Measurements from ENCODE around the gene F13A1.

Gene F13A1

DNA sequence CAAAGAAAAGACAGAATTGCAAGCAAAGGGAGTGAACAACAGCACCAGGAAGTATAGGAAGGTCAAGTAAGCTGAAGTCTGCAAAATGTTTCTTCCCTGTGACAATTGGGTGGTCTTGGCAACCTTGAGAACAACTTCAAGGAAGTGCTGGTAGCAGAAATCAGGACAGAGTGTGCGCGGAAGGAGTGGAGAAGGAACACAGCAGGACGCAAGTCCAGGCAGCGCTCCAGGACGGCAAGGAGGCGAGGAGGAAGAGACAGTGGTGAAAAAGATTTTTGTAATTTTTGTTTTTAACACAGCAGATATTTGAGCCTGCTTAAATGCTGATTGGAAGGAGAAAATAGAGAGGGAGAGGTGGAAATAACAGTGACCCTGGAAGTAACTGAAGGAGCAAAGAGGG lies 141.7 kb downstream of the F13A1 start:
- DNase-seq (ENCODE audit: low spot score in 2 of 2) = no peak
- H3K4me1 ChIP-seq = no peaks in the 10 kb centered on the region
- H3K4me3 ChIP-seq = no peak overlapping the region
- no peaks in the 10 kb centered on the region for H3K27me3 ChIP-seq (ENCODE audit: low read depth)
- no peaks in the 10 kb centered on the region for H3K9me3 ChIP-seq
- no peaks in the 10 kb centered on the region for H3K36me3 ChIP-seq (replicated peaks)
- in situ Hi-C loops (cut with MboI; ENCODE audit: low sequenced_read_pairs) = no loop called here

DNA sequence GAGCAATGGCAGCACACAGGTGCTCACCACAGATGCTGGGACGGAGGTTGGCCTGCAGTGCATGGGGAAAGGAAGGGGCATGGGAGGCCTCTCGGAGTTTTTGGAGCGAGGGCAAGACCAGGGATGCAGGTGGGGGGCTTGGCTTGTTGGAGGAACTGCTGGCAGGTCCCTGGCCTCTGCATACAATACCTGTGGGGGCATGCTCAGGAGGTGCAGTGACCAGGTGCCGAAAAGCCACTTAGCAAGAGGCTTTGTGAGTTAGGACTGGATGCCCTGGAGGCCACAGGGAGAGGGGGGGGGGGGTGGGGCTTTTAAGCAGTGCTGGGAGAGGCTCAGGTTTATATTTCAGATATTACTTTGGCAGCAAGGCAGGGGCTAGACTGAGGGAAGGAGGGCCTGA lies 142.7 kb downstream of the F13A1 start:
- no peak for DNase-seq (ENCODE audit: low spot score in 2 of 2)
- no peak overlapping the region for H3K4me3 ChIP-seq
- no peaks in the 10 kb centered on the region for H3K36me3 ChIP-seq (replicated peaks)
- H3K27me3 ChIP-seq (ENCODE audit: low read depth) = no peaks in the 10 kb centered on the region
- in situ Hi-C loops (cut with MboI; ENCODE audit: low sequenced_read_pairs) = no loop called here
- no peaks in the 10 kb centered on the region for H3K9me3 ChIP-seq
- H3K4me1 ChIP-seq = no peaks in the 10 kb centered on the region

DNA sequence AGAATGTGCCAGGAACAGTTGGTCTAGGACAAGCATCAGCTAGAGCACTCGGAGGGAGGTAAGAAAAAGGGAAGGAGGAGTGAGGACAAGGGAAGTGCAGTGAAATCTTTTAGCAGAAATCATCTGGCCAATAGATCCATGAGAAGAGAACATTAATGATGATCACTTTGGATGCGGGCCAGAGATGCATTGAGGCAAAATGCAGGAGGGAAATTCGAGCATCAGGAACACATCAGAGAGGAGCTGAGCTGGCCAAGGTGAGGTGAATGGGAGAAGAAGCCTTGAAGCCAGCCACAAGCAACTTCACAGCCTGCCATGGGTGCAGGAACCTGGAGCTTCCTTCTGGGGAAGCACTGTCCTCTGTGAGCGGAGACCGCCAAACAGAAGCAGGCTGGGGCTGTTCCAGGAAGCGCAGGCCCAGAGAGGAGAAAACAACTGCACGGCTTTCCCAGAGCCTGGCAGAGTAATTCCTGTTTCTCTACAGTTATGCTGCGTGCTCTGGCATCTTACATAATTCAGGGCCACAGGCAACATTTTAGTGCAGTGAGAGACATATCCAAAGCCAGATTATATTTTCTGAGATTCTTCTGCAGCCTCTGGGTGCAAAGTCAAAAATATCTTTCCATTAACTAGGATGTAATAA lies 143.8 kb downstream of the F13A1 start:
- H3K36me3 ChIP-seq (replicated peaks) = no peaks in the 10 kb centered on the region
- no peaks in the 10 kb centered on the region for H3K27me3 ChIP-seq (ENCODE audit: low read depth)
- in situ Hi-C loops (cut with MboI; ENCODE audit: low sequenced_read_pairs) = no loop called here
- no peak overlapping the region for H3K4me3 ChIP-seq
- DNase-seq (ENCODE audit: low spot score in 2 of 2) = no peak
- H3K4me1 ChIP-seq = no peaks in the 10 kb centered on the region
- H3K9me3 ChIP-seq = no peaks in the 10 kb centered on the region

GRCh38 chr6:6176127-6176526 lies 144.3 kb downstream of the F13A1 start:
- H3K36me3 ChIP-seq (replicated peaks) = no peaks in the 10 kb centered on the region
- no peaks in the 10 kb centered on the region for H3K9me3 ChIP-seq
- H3K4me1 ChIP-seq = no peaks in the 10 kb centered on the region
- no peaks in the 10 kb centered on the region for H3K27me3 ChIP-seq (ENCODE audit: low read depth)
- no peak overlapping the region for H3K4me3 ChIP-seq
- no peak for DNase-seq (ENCODE audit: low spot score in 2 of 2)
- in situ Hi-C loops (cut with MboI; ENCODE audit: low sequenced_read_pairs) = no loop called here

DNA sequence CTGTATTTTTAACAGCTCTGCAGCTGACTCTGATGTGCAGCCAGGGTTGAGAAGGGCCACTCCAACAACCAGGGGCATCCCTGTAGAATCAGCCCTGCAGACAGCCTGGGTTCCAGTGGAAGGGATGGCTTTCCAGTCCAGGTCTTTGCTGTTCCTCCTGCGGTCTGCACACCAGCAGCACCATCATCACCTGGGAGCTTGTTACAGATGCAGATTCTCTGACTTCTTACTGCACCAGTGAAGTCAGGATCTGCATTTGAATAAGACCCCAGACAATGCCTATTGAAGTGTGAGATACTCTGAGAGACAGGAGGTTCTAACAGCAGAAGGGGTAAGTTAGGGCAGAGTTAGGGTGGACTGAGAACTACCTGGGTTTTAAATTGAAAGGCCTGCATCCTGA lies 151.3 kb downstream of the F13A1 start:
- Histone ChIP-seq H3K4me1 (no peaks in the 10 kb centered on the region), H3K36me3 (replicated peaks) (no peaks in the 10 kb centered on the region), H3K27me3 (ENCODE audit: low read depth) (no peaks in the 10 kb centered on the region), H3K9me3 (no peaks in the 10 kb centered on the region), H3K4me3 (no peak overlapping the region)
- DNase-seq (ENCODE audit: low spot score in 2 of 2) = no peak
- in situ Hi-C loops (cut with MboI; ENCODE audit: low sequenced_read_pairs) = no loop called here

GRCh38 chr6:6166064-6166463 lies 154.4 kb downstream of the F13A1 start:
- H3K36me3 ChIP-seq (replicated peaks) = no peaks in the 10 kb centered on the region
- H3K4me3 ChIP-seq = no peak overlapping the region
- H3K9me3 ChIP-seq = no peaks in the 10 kb centered on the region
- H3K4me1 ChIP-seq = no peaks in the 10 kb centered on the region
- in situ Hi-C loops (cut with MboI; ENCODE audit: low sequenced_read_pairs) = no loop called here
- no peaks in the 10 kb centered on the region for H3K27me3 ChIP-seq (ENCODE audit: low read depth)
- no peak for DNase-seq (ENCODE audit: low spot score in 2 of 2)

- no peaks in the 10 kb centered on the region for H3K4me1 ChIP-seq
- no peak for DNase-seq (ENCODE audit: low spot score in 2 of 2)
- no peak overlapping the region for H3K4me3 ChIP-seq
- no peaks in the 10 kb centered on the region for H3K36me3 ChIP-seq (replicated peaks)
- in situ Hi-C loops (cut with MboI; ENCODE audit: low sequenced_read_pairs) = no loop called here
- no peaks in the 10 kb centered on the region for H3K9me3 ChIP-seq
- H3K27me3 ChIP-seq (ENCODE audit: low read depth) = no peaks in the 10 kb centered on the region
Measured at GRCh38 chr6:6164367-6164766, 156.1 kb downstream of the F13A1 start.

GRCh38 chr6:6154335-6154734 lies 166.1 kb downstream of the F13A1 start:
- in situ Hi-C loops (cut with MboI; ENCODE audit: low sequenced_read_pairs) = no loop called here
- Histone ChIP-seq H3K4me3 (no peak overlapping the region), H3K27me3 (ENCODE audit: low read depth) (no peaks in the 10 kb centered on the region), H3K36me3 (replicated peaks) (no peaks in the 10 kb centered on the region), H3K9me3 (no peaks in the 10 kb centered on the region), H3K4me1 (no peaks in the 10 kb centered on the region)
- DNase-seq (ENCODE audit: low spot score in 2 of 2) = no peak

- no peaks in the 10 kb centered on the region for H3K36me3 ChIP-seq (replicated peaks)
- no peak overlapping the region for H3K4me3 ChIP-seq
- no peaks in the 10 kb centered on the region for H3K27me3 ChIP-seq (ENCODE audit: low read depth)
- H3K4me1 ChIP-seq = no peaks in the 10 kb centered on the region
- in situ Hi-C loops (cut with MboI; ENCODE audit: low sequenced_read_pairs) = no loop called here
- no peaks in the 10 kb centered on the region for H3K9me3 ChIP-seq
- no peak for DNase-seq (ENCODE audit: low spot score in 2 of 2)
Measured at GRCh38 chr6:6152060-6152459, 168.4 kb downstream of the F13A1 start.

DNA sequence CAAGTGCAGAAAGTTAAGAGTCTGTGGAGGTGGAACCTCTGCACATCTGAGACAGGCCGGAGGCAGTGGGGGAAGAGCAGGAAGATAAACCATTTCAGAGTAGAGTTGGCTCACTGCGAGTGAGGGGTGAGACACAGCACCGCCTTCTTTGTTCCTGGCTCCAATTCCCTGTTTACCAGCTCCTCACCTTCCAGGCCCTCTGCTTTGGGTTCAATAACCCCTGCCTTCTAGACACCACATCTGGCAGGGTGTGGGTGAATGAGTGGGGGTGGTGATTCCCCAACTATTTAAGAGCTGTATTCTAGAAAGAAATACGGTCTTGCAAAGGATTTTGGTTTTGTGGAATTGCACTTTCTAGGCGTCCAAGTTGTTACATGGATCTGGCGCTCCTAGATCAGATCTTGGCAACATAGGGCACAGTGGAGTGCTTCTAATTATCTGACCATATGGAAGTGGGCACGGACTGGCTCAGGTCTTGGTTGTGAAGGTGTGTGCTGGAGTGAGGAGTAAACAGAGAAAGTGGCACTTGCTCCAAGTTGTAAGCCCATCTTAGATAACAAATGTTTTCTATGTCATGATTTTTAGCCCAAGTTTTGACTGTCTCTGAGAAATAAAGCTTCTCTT lies 172.2 kb downstream of the F13A1 start:
- in situ Hi-C loops (cut with MboI; ENCODE audit: low sequenced_read_pairs) = no loop called here
- no peak overlapping the region for H3K4me3 ChIP-seq
- H3K9me3 ChIP-seq = no peaks in the 10 kb centered on the region
- H3K36me3 ChIP-seq (replicated peaks) = no peaks in the 10 kb centered on the region
- no peaks in the 10 kb centered on the region for H3K27me3 ChIP-seq (ENCODE audit: low read depth)
- H3K4me1 ChIP-seq = no peaks in the 10 kb centered on the region
- DNase-seq (ENCODE audit: low spot score in 2 of 2) = no peak

GRCh38 chr6:6131492-6132109 lies 188.9 kb downstream of the F13A1 start:
- DNase-seq (ENCODE audit: low spot score in 2 of 2) = peak in 1 of 2 experiments; percentile 47
- in situ Hi-C loops (cut with MboI; ENCODE audit: low sequenced_read_pairs) = no loop called here

DNA sequence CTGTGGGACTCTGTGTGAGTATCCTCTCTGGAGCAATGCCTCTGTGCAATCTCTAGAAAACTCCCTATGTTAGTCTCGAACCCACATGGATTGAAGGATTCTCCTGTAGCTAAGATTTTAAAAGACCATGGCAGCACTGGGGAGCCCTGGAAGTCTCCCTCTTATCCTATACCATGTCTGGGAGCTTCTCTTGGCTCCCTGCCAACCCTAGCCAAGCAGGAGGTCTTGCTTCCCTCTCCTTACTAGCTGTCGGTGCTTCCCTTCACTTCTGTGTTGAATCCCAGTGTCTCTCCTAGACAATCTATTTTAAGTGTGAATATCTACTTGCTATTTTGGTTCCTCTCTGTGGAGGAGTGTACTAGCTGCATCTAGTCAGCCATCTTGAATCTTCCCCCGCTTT lies 195.0 kb downstream of the F13A1 start:
- in situ Hi-C loops (cut with MboI; ENCODE audit: low sequenced_read_pairs) = no loop called here
- no peaks in the 10 kb centered on the region for H3K4me1 ChIP-seq
- H3K4me3 ChIP-seq = no peak overlapping the region

More at GRCh38 chr6:6131492-6132109, 188.9 kb downstream of the F13A1 start:
- Histone ChIP-seq H3K4me3 (no peak overlapping the region), H3K36me3 (replicated peaks) (no peaks in the 10 kb centered on the region), H3K4me1 (no peaks in the 10 kb centered on the region), H3K9me3 (no peaks in the 10 kb centered on the region), H3K27me3 (ENCODE audit: low read depth) (no peaks in the 10 kb centered on the region; the same call in 1 of the 2 replicates)

DNA sequence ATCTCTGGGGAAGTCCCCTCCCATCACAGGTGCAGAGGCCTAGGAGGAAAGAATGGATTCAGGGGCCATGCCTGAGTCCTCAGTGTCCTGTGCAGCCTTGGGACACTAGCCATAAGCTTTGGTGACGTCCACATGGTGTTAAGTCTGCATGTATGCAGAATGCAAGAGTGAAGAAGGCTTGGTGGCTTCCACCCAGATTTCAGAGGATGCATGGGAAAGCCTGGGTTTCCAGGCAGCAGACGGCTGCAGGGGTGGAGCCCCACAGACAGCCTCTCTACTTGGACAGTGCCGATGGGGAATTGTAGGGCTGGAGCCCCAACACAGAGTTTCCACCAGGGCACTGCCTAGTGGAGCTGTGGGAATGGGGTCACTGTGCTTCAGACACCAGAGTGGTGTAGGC lies 196.7 kb downstream of the F13A1 start:
- Histone ChIP-seq H3K4me1 (no peaks in the 10 kb centered on the region), H3K36me3 (replicated peaks) (no peaks in the 10 kb centered on the region), H3K4me3 (no peak overlapping the region), H3K9me3 (no peaks in the 10 kb centered on the region), H3K27me3 (ENCODE audit: low read depth) (no peaks in the 10 kb centered on the region)
- no peak for DNase-seq (ENCODE audit: low spot score in 2 of 2)
- in situ Hi-C loops (cut with MboI; ENCODE audit: low sequenced_read_pairs) = no loop called here

More for the DNA sequence above, 195.0 kb downstream of the F13A1 start:
- no peaks in the 10 kb centered on the region; the same call in 1 of the 2 replicates for H3K27me3 ChIP-seq (ENCODE audit: low read depth)
- DNase-seq (ENCODE audit: low spot score in 2 of 2) = no peak
- no peaks in the 10 kb centered on the region for H3K36me3 ChIP-seq (replicated peaks)
- H3K9me3 ChIP-seq = no peaks in the 10 kb centered on the region

- DNase-seq (ENCODE audit: low spot score in 2 of 2) = no peak
- Histone ChIP-seq H3K27me3 (ENCODE audit: low read depth) (no peaks in the 10 kb centered on the region), H3K4me1 (no peaks in the 10 kb centered on the region), H3K4me3 (no peak overlapping the region), H3K9me3 (no peaks in the 10 kb centered on the region), H3K36me3 (replicated peaks) (no peaks in the 10 kb centered on the region)
- in situ Hi-C loops (cut with MboI; ENCODE audit: low sequenced_read_pairs) = no loop called here
Measured at GRCh38 chr6:6121943-6122342, 198.5 kb downstream of the F13A1 start.
